Adrenal gland (tissue), 5 donors: ENCODE results near the gene LMCD1.

Source experiments
- CTCF ChIP-seq, 6 experiments: fragments of 450-650 bp in 4 of 6; fragments of 200-600 bp in 2 of 6; sonication (generic) in 1 of 6; IDR thresholded peaks; 1 replicate in 5 of 6; 2 replicates in 1 of 6; pipeline versions ENCODE4 v1.5.1 to v1.8.0; 2016 to 2021; ENCODE audit warnings: antibody characterized with exemption in 6 of 6, mild to moderate bottlenecking in 2 of 6, moderate library complexity in 1 of 6
- POLR2A ChIP-seq, 2 donors: fragments of 450-650 bp; IDR thresholded peaks; one replicate each; pipeline ENCODE4 v1.6.1; 2017; ENCODE audit warnings: antibody characterized with exemption in 2 of 2, mild to moderate bottlenecking in 2 of 2, moderate library complexity in 1 of 2
- donor health status: DM: no; HTN: no; CAD: no.

- no peak for TF ChIP-seq CTCF (IDR thresholded peaks at IDR 0.05)
- TF ChIP-seq POLR2A (IDR thresholded peaks at IDR 0.05), result no peak
Observed at GRCh38 chr3:8486936-8487335, 14.7 kb upstream of the LMCD1 start.
